ENCODE results near the gene KCNK5. TPM values are rescaled to one million over a fixed set of nuclear protein-coding genes. Genes with fewer than 3 reads are reported as not detected.

Gene KCNK5
- total and polyA plus RNA-seq, 9 of the 15 experiments (the other 6 are each of a cell fraction or from before 2014, with no cell fraction given), result 1.5 to 45.8 (median 25.8) TPM

DNA sequence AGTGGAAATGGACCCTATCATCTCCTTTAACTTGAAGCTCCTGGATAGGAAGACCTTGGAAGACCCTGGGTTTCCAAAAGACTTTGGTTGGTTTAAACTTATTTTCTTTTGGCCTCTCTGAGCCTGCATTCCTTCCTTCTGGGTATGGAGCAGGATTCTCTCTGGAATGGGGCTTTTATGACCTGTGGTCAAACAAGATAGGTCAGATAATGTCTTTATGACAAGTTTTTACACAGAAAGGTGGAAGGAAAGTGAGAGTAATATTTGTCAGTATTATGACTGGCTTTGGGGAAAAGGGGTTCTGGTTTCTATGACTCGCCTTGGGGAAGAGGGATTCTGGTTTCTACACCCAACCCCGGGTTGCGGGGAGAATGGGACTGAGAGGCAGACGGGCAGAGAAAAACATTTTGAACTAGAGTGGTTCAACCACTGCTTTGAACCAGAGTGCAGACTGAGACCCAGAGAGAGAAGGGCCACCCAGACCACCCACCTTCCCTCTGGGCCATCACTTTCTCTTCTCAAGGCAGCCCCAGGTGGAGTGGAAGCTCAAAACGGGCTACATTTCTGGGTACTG is 37.6 kb upstream of the KCNK5 start:
- POLR2A ChIA-PET, result no interaction called here
- Histone ChIP-seq H3K4me1 (replicated peaks in 1 of 2; ENCODE audit: control insufficient read depth in 2 of 2, insufficient read depth in 2 of 2, low read length in 2 of 2) (no peaks in the 10 kb centered on the region), H3K36me3 (ENCODE audit: control insufficient read depth, insufficient read depth, low read length) (no peaks in the 10 kb centered on the region), H3K9me1 (ENCODE audit: control insufficient read depth, insufficient read depth, low read length) (no peaks in the 10 kb centered on the region), H3K27me3 (ENCODE audit: control insufficient read depth in 2 of 2, insufficient read depth in 2 of 2, low read length in 2 of 2) (peaks cover 33 to 42% of the 10 kb centered on the region in 2 experiments), H3K9ac (ENCODE audit: insufficient read depth in 1 of 2, low read depth in 2 of 2, low read length in 2 of 2) (no peak overlapping the region), H3K4me2 (ENCODE audit: insufficient read depth, low read length) (no peak overlapping the region), H3K9me3 (replicated peaks; ENCODE audit: control insufficient read depth, insufficient read depth, low read depth, low read length) (no peaks in the 10 kb centered on the region), H3K4me3 (no peak overlapping the region), H4K20me1 (replicated peaks; ENCODE audit: control insufficient read depth, insufficient read depth, low read length) (no peaks in the 10 kb centered on the region), H3K27ac (ENCODE audit: extremely low read depth, low read depth, low read length) (no peak overlapping the region), H2AFZ (ENCODE audit: low read depth, low read length) (no peak overlapping the region), H3K79me2 (ENCODE audit: control insufficient read depth, insufficient read depth, low read length) (no peaks in the 10 kb centered on the region)
- 3% methylated on average over 5 of the region's 5 CpGs for WGBS (ENCODE audit: insufficient coverage, low coverage, missing lambda C conversion rate)
- CTCF ChIA-PET (ENCODE audit: low intra/inter-chr PET ratio), result no interaction called here
- in situ Hi-C loops (cut with MboI), result no loop called here
- FAIRE-seq (no peak), ATAC-seq (no peak), DNase-seq (ENCODE audit: extremely low read depth in 1 of 4, low spot score in 3 of 4) (no peak)
- intact Hi-C loops (cut with micrococcal nuclease), result no loop called here
- BruUV-seq (replicated peaks), result no TSS peak
- TF ChIP-seq, protein P1, sequence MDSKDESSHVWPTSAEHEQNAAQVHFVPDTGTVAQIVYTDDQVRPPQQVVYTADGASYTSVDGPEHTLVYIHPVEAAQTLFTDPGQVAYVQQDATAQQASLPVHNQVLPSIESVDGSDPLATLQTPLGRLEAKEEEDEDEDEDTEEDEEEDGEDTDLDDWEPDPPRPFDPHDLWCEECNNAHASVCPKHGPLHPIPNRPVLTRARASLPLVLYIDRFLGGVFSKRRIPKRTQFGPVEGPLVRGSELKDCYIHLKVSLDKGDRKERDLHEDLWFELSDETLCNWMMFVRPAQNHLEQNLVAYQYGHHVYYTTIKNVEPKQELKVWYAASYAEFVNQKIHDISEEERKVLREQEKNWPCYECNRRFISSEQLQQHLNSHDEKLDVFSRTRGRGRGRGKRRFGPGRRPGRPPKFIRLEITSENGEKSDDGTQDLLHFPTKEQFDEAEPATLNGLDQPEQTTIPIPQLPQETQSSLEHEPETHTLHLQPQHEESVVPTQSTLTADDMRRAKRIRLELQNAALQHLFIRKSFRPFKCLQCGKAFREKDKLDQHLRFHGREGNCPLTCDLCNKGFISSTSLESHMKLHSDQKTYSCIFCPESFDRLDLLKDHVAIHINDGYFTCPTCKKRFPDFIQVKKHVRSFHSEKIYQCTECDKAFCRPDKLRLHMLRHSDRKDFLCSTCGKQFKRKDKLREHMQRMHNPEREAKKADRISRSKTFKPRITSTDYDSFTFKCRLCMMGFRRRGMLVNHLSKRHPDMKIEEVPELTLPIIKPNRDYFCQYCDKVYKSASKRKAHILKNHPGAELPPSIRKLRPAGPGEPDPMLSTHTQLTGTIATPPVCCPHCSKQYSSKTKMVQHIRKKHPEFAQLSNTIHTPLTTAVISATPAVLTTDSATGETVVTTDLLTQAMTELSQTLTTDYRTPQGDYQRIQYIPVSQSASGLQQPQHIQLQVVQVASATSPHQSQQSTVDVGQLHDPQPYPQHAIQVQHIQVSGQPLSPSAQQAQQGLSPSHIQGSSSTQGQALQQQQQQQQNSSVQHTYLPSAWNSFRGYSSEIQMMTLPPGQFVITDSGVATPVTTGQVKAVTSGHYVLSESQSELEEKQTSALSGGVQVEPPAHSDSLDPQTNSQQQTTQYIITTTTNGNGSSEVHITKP (IDR thresholded peaks at IDR 0.05; ENCODE audit: partially characterized antibody), result no peak
- TF ChIP-seq SAP30 (IDR thresholded peaks at IDR 0.05; ENCODE audit: borderline replicate concordance, insufficient read depth, low read depth, low read length, poor library complexity, severe bottlenecking) (no peak), ZFP36 (IDR thresholded peaks at IDR 0.05; ENCODE audit: low read depth, low read length, partially characterized antibody) (no peak), ZNF354B (CRISPR knock-in tag; IDR thresholded peaks at IDR 0.05) (no peak), CXXC5 (CRISPR knock-in tag; IDR thresholded peaks at IDR 0.05) (no peak)
- TF ChIP-seq, protein P2, sequence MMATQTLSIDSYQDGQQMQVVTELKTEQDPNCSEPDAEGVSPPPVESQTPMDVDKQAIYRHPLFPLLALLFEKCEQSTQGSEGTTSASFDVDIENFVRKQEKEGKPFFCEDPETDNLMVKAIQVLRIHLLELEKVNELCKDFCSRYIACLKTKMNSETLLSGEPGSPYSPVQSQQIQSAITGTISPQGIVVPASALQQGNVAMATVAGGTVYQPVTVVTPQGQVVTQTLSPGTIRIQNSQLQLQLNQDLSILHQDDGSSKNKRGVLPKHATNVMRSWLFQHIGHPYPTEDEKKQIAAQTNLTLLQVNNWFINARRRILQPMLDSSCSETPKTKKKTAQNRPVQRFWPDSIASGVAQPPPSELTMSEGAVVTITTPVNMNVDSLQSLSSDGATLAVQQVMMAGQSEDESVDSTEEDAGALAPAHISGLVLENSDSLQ (IDR thresholded peaks at IDR 0.05), result no peak
- TF ChIP-seq, protein P3, sequence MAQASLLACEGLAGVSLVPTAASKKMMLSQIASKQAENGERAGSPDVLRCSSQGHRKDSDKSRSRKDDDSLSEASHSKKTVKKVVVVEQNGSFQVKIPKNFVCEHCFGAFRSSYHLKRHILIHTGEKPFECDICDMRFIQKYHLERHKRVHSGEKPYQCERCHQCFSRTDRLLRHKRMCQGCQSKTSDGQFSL (CRISPR knock-in tag; IDR thresholded peaks at IDR 0.05), result no peak
- TF ChIP-seq, protein P3 (tag; IDR thresholded peaks at IDR 0.05), result no peak
